VCaP (cell line): ENCODE measurements around the gene JMY.

Experiments used
- H3K27ac ChIP-seq: fragments of 450-650 bp; 2 replicates; pipeline ENCODE4 v1.5.1; 2017
- CTCF ChIP-seq: fragments of 450-650 bp; conservative IDR thresholded peaks from 2 replicates; pipeline ENCODE4 v1.5.1; 2017; ENCODE audit warnings: mild to moderate bottlenecking, moderate library complexity

The JMY gene

GRCh38 chr5:79225026-79225425, 10.9 kb upstream of the JMY start:
- no peak for TF ChIP-seq CTCF
- H3K27ac ChIP-seq = no peak overlapping the region

DNA sequence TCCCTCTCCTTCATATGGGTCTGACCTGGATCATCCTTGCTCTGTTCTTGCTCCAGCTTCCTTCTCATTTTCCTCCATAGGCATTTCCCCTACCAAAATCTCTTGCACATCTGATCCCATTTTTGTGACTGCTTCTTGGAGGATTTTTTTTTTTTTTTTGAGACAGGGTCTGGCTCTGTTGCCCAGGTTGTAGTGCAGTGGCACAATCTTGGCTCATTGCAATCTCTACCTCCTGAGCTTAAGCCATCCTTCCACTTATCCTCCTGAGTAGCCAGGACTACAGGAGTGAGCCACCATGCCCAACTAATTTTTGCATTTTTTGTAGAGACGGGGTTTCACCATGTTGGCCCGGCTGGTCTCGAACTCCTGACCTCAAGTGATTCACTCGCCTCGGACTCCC, 10.5 kb upstream of the JMY start:
- no peak for TF ChIP-seq CTCF
- H3K27ac ChIP-seq = no peak overlapping the region

DNA sequence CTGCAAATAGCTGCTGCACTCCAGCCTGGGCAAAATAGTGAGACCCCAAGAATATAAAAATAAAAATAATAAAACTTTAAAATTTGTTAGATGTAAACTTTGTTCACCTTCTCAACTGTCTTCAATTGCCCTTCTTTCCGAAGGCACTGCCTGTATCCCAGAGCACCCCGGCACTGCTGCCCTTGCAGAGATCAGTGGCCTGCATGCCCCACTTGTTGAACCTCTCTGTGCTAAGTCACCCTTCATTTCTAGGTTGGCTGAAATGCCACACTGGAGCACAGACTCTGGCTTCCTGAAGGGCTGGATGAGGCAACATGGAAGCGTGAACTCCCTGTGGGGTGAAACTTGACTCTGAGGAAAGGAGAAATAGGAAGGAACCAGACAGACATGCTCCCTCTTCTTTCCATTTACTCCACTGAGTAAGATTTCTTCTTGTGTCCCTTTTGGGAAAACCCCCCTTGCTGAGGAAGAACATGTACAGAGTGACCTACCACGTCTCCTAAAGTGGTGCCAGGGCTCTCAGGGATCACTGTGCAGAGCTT, 8.4 kb upstream of the JMY start:
- no peak overlapping the region for H3K27ac ChIP-seq
- TF ChIP-seq CTCF = no peak

DNA sequence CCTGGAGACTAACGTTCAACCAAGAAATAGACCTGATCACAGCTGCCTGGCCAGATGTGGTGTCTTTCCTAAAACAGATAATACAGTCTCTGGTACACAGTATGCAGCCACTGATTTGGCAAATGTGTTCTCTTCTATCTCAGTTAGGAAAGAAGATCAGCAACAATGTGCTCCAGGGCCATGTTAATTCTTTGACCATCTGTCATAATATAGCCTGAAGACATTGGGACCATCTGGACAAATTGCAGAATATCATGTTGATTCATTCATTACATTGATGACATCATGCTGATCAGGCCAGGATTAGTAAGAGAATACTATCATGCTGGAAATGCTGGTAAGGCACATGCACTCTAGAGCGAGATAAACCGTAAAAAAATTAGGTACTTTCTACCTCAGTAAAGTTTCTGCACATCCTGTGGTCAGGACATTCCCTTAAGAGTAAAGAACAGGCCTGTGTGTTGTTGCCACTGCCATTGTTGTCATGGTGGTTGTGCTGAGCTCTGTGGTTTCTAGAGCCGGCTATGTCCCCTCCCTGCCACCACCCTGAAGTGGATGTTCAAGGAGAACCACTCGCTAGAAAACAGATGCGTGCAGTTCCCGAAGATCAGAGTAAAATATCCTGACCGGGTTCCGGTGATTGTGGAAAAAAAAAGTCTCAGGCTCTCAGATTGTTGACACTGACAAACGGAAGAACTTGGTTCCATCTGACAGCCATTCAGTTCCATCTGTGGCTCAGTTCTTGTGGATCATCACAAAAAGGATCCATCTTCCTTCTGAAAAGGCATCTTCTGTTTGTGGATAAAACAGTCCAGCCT, 6.4 kb upstream of the JMY start:
- no peak overlapping the region for H3K27ac ChIP-seq
- no peak for TF ChIP-seq CTCF

DNA sequence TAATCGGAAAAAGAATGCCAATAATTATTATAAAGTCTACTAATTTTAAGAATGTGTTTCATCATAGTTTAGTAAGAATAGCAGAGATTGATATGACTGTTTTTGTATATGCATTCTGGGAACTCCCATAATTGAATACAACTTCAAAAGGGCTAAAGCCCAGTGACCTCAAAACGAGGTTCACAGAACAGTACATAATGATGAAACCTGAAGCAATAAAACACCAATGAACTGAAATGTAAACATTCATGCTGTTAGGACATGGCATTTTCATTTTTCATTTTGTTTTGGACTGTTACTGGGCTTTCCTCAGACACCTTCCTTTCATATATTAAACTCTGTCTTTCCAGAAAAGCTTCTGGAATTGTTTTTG, 684 bp upstream of the JMY start:
- TF ChIP-seq CTCF = no peak
- H3K27ac ChIP-seq = peak overlapping the region; percentile 98

- TF ChIP-seq CTCF = no peak
- H3K27ac ChIP-seq = peak overlapping the region; percentile 98
Measured at GRCh38 chr5:79236362-79236969, 535 bp downstream of the JMY start.

DNA sequence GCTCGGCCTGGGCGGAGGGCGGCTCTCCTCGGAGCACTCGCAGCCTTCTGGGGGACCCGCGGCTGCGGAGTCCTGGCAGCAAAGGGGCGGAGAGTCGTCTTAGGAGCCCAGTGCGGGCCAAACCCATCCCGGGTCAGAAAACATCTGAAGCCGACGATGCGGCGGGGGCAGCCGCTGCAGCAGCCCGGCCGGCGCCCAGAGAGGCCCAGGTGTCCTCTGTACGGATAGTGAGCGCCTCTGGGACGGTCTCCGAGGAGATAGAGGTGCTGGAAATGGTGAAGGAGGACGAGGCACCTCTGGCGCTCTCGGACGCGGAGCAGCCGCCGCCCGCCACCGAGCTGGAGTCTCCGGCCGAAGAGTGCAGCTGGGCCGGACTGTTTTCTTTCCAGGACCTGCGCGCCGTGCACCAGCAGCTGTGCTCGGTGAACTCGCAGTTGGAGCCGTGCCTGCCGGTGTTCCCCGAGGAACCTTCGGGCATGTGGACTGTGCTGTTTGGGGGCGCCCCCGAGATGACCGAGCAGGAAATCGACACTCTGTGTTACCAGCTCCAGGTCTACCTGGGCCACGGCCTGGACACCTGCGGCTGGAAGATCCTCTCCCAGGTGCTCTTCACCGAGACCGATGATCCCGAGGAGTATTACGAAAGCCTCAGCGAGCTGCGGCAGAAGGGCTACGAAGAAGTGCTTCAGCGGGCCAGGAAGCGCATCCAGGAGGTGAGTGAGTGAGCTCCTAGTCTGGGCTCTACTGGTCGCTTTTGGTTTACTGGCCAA, 1.2 kb downstream of the JMY start:
- H3K27ac ChIP-seq = peak overlapping the region; percentile 98
- no peak for TF ChIP-seq CTCF
